Stomach (tissue), 4 donors: Measurements from ENCODE around the gene CTSA.
"Not testable (repeated sequence)": the region's sequence is repeated elsewhere in the genome, so short reads cannot be mapped to it uniquely, and the experiment has no call there.

Experiments used
- CTCF ChIP-seq, 7 experiments: fragments of 450-650 bp in 4 of 7; fragments of 200-600 bp in 3 of 7; sonication (generic) in 3 of 7; IDR thresholded peaks; one replicate each; pipeline ENCODE4 v1.5.1; 2016 to 2019; ENCODE audit warnings: antibody characterized with exemption in 7 of 7, control low read depth in 2 of 7, mild to moderate bottlenecking in 1 of 7
- EP300 ChIP-seq: sonication (generic); formaldehyde crosslinking; IDR thresholded peaks from one replicate; pipeline ENCODE4 v1.6.1; 2017; ENCODE audit warnings: antibody characterized with exemption
- POLR2A ChIP-seq, 4 donors: fragments of 450-650 bp; IDR thresholded peaks; one replicate each; pipeline ENCODE4 v1.6.1; 2016; ENCODE audit warnings: antibody characterized with exemption in 4 of 4, control low read depth in 2 of 4, mild to moderate bottlenecking in 1 of 4, moderate library complexity in 1 of 4

GRCh38 chr20:45901332-45901731 is 10.2 kb downstream of the CTSA start:
- TF ChIP-seq CTCF (IDR thresholded peaks at IDR 0.05); POLR2A (IDR thresholded peaks at IDR 0.05); EP300: not testable (repeated sequence)
